ENCODE data around the gene UAP1L1.
A peak's percentile ranks its signal among the peaks of the same experiment; 100 is the strongest.

The UAP1L1 gene

DNA sequence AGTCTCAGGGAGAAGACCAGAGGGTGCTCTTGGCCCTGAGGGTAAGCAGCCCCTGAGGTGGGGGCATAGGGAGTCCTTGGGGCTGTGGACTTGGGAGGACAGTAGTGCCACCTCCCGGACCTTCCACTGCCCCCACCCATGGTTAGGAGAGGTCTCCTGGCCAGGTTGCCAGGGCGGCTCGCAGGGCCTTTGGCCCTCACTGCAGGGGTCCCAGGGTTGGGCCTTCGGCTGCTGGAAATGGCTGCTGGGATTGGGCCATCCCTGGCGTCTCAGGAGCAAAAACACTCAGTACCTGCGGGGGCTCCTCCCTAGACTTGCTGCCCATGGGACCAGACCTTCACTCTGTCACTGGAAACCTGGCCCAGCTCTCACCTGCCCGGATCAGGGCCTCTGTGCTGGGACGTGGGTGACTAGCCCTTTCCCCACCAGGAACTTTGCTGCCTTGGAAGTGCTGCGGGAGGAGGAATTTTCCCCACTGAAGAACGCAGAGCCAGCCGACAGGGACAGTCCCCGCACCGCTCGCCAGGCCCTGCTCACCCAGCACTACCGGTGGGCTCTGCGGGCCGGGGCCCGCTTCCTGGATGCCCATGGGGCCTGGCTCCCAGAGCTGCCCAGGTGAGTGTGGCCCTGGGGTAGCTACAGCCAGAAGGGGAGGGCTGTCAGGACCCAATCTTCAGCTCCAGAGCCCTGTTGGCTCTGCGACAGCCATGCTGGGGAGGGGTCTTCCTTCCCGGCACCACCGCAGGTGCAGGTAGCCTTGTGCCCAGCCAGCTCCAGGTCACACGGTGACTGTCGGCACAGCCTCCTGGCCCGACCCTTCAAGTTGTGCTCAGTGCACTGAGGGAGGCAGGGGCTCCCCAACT is 3.2 kb downstream of the UAP1L1 start:
- TF ChIP-seq CTCF (IDR thresholded peaks at IDR 0.05) (no peak), ZFX (IDR thresholded peaks at IDR 0.05; ENCODE audit: borderline replicate concordance) (no peak)
- H3K27ac ChIP-seq, result 0 out of 2 replicates have a peak overlapping the region, but pooled peaks have one; percentile 22

DNA sequence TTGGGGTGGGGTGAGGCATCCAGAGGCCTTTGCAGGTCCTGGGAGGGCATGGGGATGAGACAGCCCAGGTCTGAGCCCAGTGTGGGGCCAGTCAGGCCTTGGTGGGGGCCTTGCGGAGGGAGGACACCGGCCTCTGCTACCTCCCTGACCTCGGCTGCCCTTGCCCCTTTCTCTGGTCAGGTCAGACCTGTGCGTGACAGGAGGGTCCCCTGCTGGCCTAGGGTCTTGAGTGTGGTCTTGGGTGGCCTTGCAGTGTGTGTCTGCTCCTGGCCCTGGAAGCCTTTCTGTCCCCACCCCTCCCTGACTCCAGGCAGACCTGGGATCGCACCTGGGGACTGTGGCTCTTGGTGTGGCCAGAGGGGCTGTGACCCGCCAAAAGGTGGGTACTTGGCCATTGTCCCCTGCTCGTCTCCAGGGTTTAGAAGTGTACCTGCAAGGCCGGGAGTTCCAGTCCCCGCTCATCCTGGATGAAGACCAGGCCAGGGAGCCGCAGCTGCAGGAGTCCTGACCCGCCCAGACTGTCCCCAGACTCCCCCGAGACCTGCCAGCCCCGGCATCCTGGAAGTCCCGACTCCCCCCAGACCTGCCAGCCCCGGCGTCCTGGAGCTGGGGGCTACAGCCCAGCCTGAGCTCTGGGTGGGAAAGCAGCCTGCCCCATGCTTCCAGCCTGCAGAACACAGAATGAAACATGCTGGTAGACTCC is 5.1 kb downstream of the UAP1L1 start:
- TF ChIP-seq ZFX (IDR thresholded peaks at IDR 0.05; ENCODE audit: borderline replicate concordance) (no peak), CTCF (IDR thresholded peaks at IDR 0.05) (no peak)

DNA sequence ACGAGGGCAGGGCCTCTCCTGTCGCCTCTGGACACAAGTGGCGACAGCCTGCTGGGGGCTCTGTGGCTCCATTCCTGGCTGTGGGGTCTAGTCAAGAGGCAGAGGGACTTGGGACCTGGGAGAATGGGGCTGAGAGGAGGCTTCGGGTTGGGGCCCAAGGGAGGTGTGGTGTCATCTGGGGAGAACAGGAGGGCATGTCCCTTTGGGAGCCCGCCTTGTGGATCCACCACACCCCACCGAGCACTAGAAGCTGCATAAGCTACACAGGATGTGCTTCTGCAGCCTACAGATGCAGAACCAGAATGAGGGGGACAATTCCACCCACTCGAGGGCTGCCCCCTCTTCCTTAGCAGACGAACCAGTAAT is 5.6 kb downstream of the UAP1L1 start:
- H3K27ac ChIP-seq, result peak overlapping the region; percentile 99
- TF ChIP-seq CTCF (IDR thresholded peaks at IDR 0.05) (no peak), ZFX (IDR thresholded peaks at IDR 0.05; ENCODE audit: borderline replicate concordance) (no peak)

More for the DNA sequence above, 5.1 kb downstream of the UAP1L1 start:
- H3K27ac ChIP-seq, result no peak overlapping the region

GRCh38 chr9:137083394-137084004 is 6.2 kb downstream of the UAP1L1 start:
- TF ChIP-seq ZFX (IDR thresholded peaks at IDR 0.05; ENCODE audit: borderline replicate concordance) (no peak), CTCF (IDR thresholded peaks at IDR 0.05) (no peak)

GRCh38 chr9:137084526-137084925 is 7.2 kb downstream of the UAP1L1 start:
- H3K27ac ChIP-seq, result peak overlapping the region; percentile 99
- no peak for TF ChIP-seq CTCF (IDR thresholded peaks at IDR 0.05)
- TF ChIP-seq ZFX (IDR thresholded peaks at IDR 0.05; ENCODE audit: borderline replicate concordance), result no peak

More at GRCh38 chr9:137083394-137084004, 6.2 kb downstream of the UAP1L1 start:
- H3K27ac ChIP-seq, result peak overlapping the region; percentile 99

DNA sequence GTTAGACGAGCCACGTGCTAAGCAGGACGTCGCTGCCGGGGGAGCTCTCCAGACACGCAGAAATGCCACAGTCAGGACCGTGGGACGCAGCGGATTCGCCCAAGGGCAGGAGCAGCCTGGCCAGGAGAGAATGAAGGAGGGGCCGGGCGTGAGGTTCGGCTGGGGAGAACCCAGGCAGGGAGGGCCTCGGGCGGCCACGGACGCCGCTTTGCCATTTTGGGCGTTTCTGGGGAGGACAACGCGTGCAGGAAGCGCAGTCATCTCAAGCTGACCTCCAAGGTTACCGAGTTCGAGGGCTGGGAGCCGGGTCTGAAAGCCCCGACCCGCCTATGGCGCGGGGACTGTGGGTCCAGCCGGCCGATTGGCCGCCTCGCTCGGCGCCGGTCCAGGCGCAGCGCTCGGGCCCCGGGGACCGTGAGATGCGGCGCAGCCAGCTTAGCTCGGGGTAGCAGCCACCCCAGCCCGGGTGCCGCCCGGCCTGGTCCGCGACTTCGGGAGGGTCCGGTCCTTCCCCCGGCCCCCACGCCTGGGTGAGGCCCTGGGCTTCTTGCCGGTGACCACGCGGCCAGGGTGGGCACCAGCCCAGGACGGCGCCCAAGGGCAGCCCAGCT is 8.7 kb downstream of the UAP1L1 start:
- H3K27ac ChIP-seq, result peak overlapping the region; percentile 99
- no peak for TF ChIP-seq ZFX (IDR thresholded peaks at IDR 0.05; ENCODE audit: borderline replicate concordance)
- TF ChIP-seq CTCF (IDR thresholded peaks at IDR 0.05), result no peak
